ENCODE results near the gene ANKS3. TPM values are rescaled to one million over a fixed set of nuclear protein-coding genes. Genes with fewer than 3 reads are reported as not detected.

The ANKS3 gene
- total and polyA plus RNA-seq, 2 of the 8 experiments (the other 6 are each of a cell fraction or from before 2014, with no cell fraction given), result 15.5 to 23.9 TPM

- no peak for TF ChIP-seq CHD7 (IDR thresholded peaks at IDR 0.05; ENCODE audit: insufficient replicate concordance, low read length)
- TF ChIP-seq TCF12 (IDR thresholded peaks at IDR 0.05; ENCODE audit: low read depth, low read length), result no peak
- no peak for TF ChIP-seq MAX (IDR thresholded peaks at IDR 0.05)
- no peak for TF ChIP-seq POU5F1 (IDR thresholded peaks at IDR 0.05; ENCODE audit: low read depth, low read length)
- TF ChIP-seq EP300 (IDR thresholded peaks at IDR 0.05; ENCODE audit: borderline replicate concordance in 1 of 2, low read depth in 2 of 2, low read length in 2 of 2), result no peak
These were observed 57.2 kb downstream of the ANKS3 start (continued) for GRCh38 chr16:4676831-4677230.

All from H1 (cell line).